Natural killer cell (primary cell): ENCODE results near the gene SLC6A19. TPM values are rescaled to one million over a fixed set of nuclear protein-coding genes. Genes with fewer than 3 reads are reported as not detected.

ENCODE experiments used
- ATAC-seq, 3 donors: fragments of 150-1000 bp in 2 of 3; fragments of 200-7000 bp in 1 of 3; cut with Tn5 transposase; 1 replicate in 1 of 3; 2 replicates in 2 of 3; pipeline ENCODE4 v1.10.0; 2021; ENCODE audit warnings: mild to moderate bottlenecking in 2 of 3, moderate library complexity in 2 of 3
- DNase-seq, 2 donors: peaks; one replicate each; pipeline versions ENCODE4 v3.0.0 to v3.0.0-alpha.2; 2013 to 2021; ENCODE audit warnings: mixed read lengths in 1 of 2
- H3K27ac ChIP-seq: one replicate; pipeline ENCODE4 v1.5.1; 2013; ENCODE audit warnings: mild to moderate bottlenecking, low read length
- H3K27me3 ChIP-seq: one replicate; pipeline ENCODE4 v1.6.1; 2013; ENCODE audit warnings: low read length; ENCODE audit not compliant: control insufficient read depth, insufficient read depth
- H3K36me3 ChIP-seq: one replicate; pipeline ENCODE4 v1.6.1; 2013; ENCODE audit warnings: low read length; ENCODE audit not compliant: control insufficient read depth, insufficient read depth
- H3K4me1 ChIP-seq: one replicate; pipeline ENCODE4 v1.6.1; 2013; ENCODE audit warnings: low read length; ENCODE audit not compliant: control insufficient read depth, insufficient read depth
- H3K4me3 ChIP-seq: one replicate; pipeline ENCODE4 v1.5.1; 2013; ENCODE audit warnings: low read length
- H3K9me3 ChIP-seq: one replicate; pipeline ENCODE4 v1.6.1; 2013; ENCODE audit warnings: low read length; ENCODE audit not compliant: control insufficient read depth, insufficient read depth
- H3K27ac Mint-ChIP-seq, 2 donors: one replicate each; pipeline ENCODE4 v1.8.0; 2022; ENCODE audit warnings: mild to moderate bottlenecking in 2 of 2, mixed read lengths in 2 of 2, moderate library complexity in 1 of 2
- H3K27me3 Mint-ChIP-seq, 2 donors: one replicate each; pipeline ENCODE4 v1.8.0; 2022; ENCODE audit warnings: low read depth in 2 of 2, mixed read lengths in 2 of 2
- H3K36me3 Mint-ChIP-seq: one replicate; pipeline ENCODE4 v1.8.0; 2022; ENCODE audit warnings: mixed read lengths
- H3K4me1 Mint-ChIP-seq, 2 donors: one replicate each; pipeline ENCODE4 v1.8.0; 2022; ENCODE audit warnings: mixed read lengths in 2 of 2
- H3K4me3 Mint-ChIP-seq: one replicate; pipeline ENCODE4 v1.8.0; 2022; ENCODE audit warnings: mild to moderate bottlenecking, moderate library complexity, mixed read lengths
- H3K9me3 Mint-ChIP-seq, 2 donors: one replicate each; pipeline ENCODE4 v1.8.0; 2022; ENCODE audit warnings: mixed read lengths in 2 of 2
- CTCF ChIP-seq: fragments of 200-600 bp; IDR thresholded peaks from one replicate; pipeline ENCODE4 v1.8.0; 2022; ENCODE audit warnings: antibody characterized with exemption
- WGBS: methylation state at CpG from one replicate; pipeline ENCODE4 v1.1.7; 2013; ENCODE audit warnings: missing lambda C conversion rate; ENCODE audit not compliant: insufficient coverage; 5-methylcytosine and 5-hydroxymethylcytosine counted together
- intact Hi-C: fragments of 100-400 bp; cut with micrococcal nuclease; formaldehyde crosslinking; loops from one replicate; pipeline ENCODE4 v1.14.2; 2022
- total RNA-seq, 4 donors: library from RNA; stranded (reverse); fragments of 120-200 nt in 1 of 4; gene quantifications; one replicate each; pipeline versions ENCODE4 v1.2.3 to v1.2.4, GENCODE V29; 2013 to 2022

The SLC6A19 gene
- total RNA-seq, 3 donors from 2014 or later (not counting 1 experiment from before 2014, with no cell fraction given) = not detected

GRCh38 chr5:1180096-1180495 is 21.3 kb upstream of the SLC6A19 start:
- ATAC-seq (no peak), DNase-seq (no peak)
- no peaks in the 10 kb centered on the region for H3K27me3 Mint-ChIP-seq

DNA sequence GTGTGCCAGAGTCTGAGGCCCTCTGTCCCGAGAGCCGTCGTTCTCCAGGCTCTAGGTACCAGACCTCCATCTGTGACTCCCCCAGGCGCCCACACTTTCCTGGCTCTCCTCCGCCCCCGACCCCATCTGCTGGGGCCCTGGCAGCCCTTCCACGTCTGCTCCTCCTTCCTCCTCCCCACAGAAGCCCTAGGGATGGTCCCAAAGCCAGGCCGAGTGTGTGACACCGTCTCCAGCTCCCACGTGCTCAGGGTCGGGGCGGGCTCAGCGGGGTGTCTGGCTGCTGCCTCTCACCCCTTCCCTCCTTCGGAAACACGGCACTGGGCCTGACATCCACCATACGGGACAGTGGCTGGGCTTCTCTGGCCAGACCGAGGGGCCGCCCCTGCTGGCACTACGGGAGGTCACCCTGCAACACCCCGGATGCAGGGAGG is 20.5 kb upstream of the SLC6A19 start:
- Mint-ChIP-seq H3K27me3 (no peaks in the 10 kb centered on the region), H3K36me3 (no peaks in the 10 kb centered on the region), H3K9me3 (no peaks in the 10 kb centered on the region), H3K4me1 (peaks cover 0 to 7% of the 10 kb centered on the region in 2 donors), H3K27ac (no peak overlapping the region), H3K4me3 (no peak overlapping the region)
- intact Hi-C loops = no loop called here
- Histone ChIP-seq H3K27ac (no peak overlapping the region), H3K27me3 (no peaks in the 10 kb centered on the region), H3K9me3 (no peaks in the 10 kb centered on the region), H3K36me3 (no peaks in the 10 kb centered on the region), H3K4me1 (no peaks in the 10 kb centered on the region), H3K4me3 (no peak overlapping the region)
- DNase-seq = no peak
- ATAC-seq = no peak
- TF ChIP-seq CTCF = no peak
- 92% methylated on average over 20 of the region's 20 CpGs for WGBS

More at GRCh38 chr5:1180096-1180495, 21.3 kb upstream of the SLC6A19 start:
- TF ChIP-seq CTCF = no peak
- Mint-ChIP-seq H3K4me3 (no peak overlapping the region), H3K4me1 (peaks cover 0 to 7% of the 10 kb centered on the region in 2 donors), H3K9me3 (no peaks in the 10 kb centered on the region), H3K27ac (no peak overlapping the region), H3K36me3 (no peaks in the 10 kb centered on the region)
- H3K9me3 ChIP-seq = no peaks in the 10 kb centered on the region
- no peaks in the 10 kb centered on the region for H3K27me3 ChIP-seq
- no peak overlapping the region for H3K27ac ChIP-seq
- H3K4me3 ChIP-seq = no peak overlapping the region
- no peaks in the 10 kb centered on the region for H3K4me1 ChIP-seq
- 90% methylated on average over 20 of the region's 20 CpGs for WGBS
- intact Hi-C loops = no loop called here
- no peaks in the 10 kb centered on the region for H3K36me3 ChIP-seq

DNA sequence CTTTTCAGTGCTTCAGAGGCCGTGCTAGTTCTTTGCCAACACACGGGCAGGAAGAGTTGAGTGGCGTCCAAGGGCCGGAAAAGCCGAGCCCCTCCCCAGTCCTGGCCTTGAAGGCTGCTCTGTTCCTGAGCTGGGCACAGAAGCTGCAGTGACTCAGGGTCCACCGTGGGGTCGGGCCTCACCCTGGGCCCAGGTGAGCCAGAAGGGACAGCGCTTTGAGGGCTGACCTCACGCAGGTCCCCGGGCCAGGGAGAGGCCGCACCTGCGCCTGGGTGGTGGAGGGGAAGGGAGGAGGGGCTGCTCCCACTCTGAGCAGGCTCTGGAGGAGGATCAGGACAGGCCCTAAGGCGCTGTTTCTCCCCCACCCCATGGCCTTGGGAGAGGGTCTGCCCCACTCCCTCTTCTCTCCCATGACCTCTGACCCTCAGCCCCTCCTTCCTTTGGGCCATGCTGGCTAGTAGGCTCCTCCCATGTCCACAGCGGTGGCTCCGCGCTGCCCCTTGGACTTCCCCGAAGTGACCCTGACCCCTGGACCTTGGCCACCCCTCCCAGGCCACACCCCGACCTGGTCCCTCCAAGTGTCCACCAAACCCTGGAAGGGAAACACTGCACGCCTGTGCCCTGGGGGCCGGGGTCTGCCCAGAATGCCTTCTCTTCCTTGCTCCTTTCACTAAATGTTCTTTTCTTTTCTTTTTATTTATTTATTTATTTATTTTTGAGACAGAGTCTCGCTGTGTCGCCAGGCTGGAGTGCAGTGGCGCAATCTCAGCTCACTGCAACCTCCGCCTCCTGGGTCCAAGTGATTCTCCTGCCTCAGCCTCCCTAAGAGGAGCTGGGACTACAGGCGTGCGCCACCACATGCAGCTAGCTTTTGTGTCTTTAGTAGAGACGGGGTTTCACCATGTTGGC is 19.7 kb upstream of the SLC6A19 start:
- WGBS = 90% methylated on average over 26 of the region's 27 CpGs
- Histone ChIP-seq H3K4me1 (no peaks in the 10 kb centered on the region), H3K27me3 (no peaks in the 10 kb centered on the region), H3K27ac (no peak overlapping the region), H3K36me3 (no peaks in the 10 kb centered on the region), H3K4me3 (no peak overlapping the region), H3K9me3 (no peaks in the 10 kb centered on the region)
- Mint-ChIP-seq H3K4me3 (no peak overlapping the region), H3K4me1 (peaks cover 0 to 7% of the 10 kb centered on the region in 2 donors), H3K27me3 (no peaks in the 10 kb centered on the region), H3K9me3 (no peaks in the 10 kb centered on the region), H3K27ac (no peak overlapping the region), H3K36me3 (no peaks in the 10 kb centered on the region)
- no peak for ATAC-seq
- intact Hi-C loops = no loop called here
- no peak for DNase-seq
- no peak for TF ChIP-seq CTCF

GRCh38 chr5:1182360-1182632 is 19.1 kb upstream of the SLC6A19 start:
- Mint-ChIP-seq H3K27ac (no peak overlapping the region), H3K27me3 (no peaks in the 10 kb centered on the region), H3K9me3 (no peaks in the 10 kb centered on the region), H3K4me1 (peaks cover 0 to 7% of the 10 kb centered on the region in 2 donors), H3K36me3 (no peaks in the 10 kb centered on the region), H3K4me3 (no peak overlapping the region)
- WGBS = 94% methylated on average over 7 of the region's 7 CpGs
- Histone ChIP-seq H3K27me3 (no peaks in the 10 kb centered on the region), H3K36me3 (no peaks in the 10 kb centered on the region), H3K4me3 (no peak overlapping the region), H3K27ac (no peak overlapping the region), H3K9me3 (no peaks in the 10 kb centered on the region), H3K4me1 (no peaks in the 10 kb centered on the region)
- DNase-seq (no peak), ATAC-seq (no peak)
- no peak for TF ChIP-seq CTCF
- intact Hi-C loops = no loop called here
